ENCODE measurements around the gene CTTN.

DNA sequence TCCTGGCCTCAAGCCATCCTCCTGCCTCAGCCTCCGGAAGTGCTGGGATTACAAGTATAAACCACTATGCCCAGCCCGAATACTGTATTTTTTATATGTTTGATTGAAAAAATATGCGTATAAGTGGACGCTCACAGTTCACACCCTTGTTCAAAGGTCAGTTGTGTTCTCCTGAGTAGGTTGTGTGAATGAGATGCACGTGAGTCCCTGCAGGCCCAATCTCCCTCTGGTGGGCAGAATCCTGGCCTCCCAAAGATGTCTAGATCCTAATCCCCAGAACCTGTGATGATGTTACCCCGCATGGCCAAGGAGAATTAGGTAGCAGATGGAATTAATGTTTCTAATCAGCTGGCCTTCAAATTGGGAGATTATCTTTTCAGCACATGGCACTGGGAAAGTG, 41.9 kb downstream of the CTTN start:
- no peak for TF ChIP-seq ZNF274 (IDR thresholded peaks at IDR 0.05; ENCODE audit: low read depth, low read length)
- TF ChIP-seq YY1 (IDR thresholded peaks at IDR 0.05; ENCODE audit: insufficient read depth, insufficient read length) = no peak
- no peak for TF ChIP-seq SUZ12 (IDR thresholded peaks at IDR 0.05; ENCODE audit: extremely low read depth, insufficient read depth, insufficient read length)

Measured in NT2/D1 (cell line).